ENCODE measurements around the gene PML. TPM values are rescaled to one million over a fixed set of nuclear protein-coding genes. Genes with fewer than 3 reads are reported as not detected.

The PML gene
- total and polyA plus RNA-seq, 4 donors: 8.2 to 15.2 (median 10.8) TPM

DNA sequence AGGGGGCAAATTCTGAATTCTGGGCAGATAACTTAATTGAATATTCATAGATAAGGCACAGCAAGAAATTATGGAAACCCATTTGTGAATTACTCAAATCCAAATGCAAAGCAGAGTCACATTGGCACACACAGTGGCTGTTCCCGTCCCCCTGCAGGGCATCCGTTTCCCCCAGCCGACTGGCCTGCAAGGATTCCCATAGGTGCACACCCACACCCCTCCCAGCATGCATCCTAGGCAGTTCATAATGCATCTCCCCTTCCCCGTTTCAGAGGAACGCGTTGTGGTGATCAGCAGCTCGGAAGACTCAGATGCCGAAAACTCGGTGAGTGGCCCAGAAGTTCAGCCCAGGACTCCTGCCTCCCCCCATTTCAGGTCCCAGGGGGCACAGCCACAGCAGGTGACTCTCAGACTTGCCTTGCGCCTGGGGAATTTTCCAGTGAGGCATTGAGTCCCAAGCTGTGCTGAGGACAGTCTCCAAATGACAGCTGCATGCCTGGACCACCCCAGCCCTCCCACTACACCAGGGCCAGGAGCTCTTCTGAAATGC is 39.8 kb downstream of the PML start:
- no peaks in the 10 kb centered on the region for H3K4me1 ChIP-seq (ENCODE audit: control insufficient read depth in 4 of 4, insufficient read depth in 4 of 4, low read length in 3 of 4)
- no peak overlapping the region for H3K27ac ChIP-seq (ENCODE audit: low read depth in 1 of 2, low read length in 2 of 2)
- H3K9me3 ChIP-seq (ENCODE audit: control insufficient read depth in 4 of 4, low read length in 3 of 4): no peaks in the 10 kb centered on the region
- no peak overlapping the region for H3K9ac ChIP-seq (ENCODE audit: low read depth in 1 of 2, low read length in 2 of 2)
- WGBS: 83% methylated on average over 10 of the region's 10 CpGs
- H3K4me3 ChIP-seq (ENCODE audit: low read depth in 1 of 3, low read length in 3 of 3): no peak overlapping the region
- no peak for DNase-seq (ENCODE audit: low spot score)
- H3K27me3 ChIP-seq (ENCODE audit: control insufficient read depth in 4 of 4, insufficient read depth in 4 of 4, low read length in 3 of 4): no peaks in the 10 kb centered on the region
- peaks cover 0 to 41% (median 13%) of the 10 kb centered on the region in 4 donors for H3K36me3 ChIP-seq (ENCODE audit: control insufficient read depth in 4 of 4, insufficient read depth in 3 of 4, low read depth in 1 of 4, low read length in 3 of 4)
- TF ChIP-seq SP1 (IDR thresholded peaks at IDR 0.05): no peak
- TF ChIP-seq RAD21 (IDR thresholded peaks at IDR 0.05): no peak
- TF ChIP-seq FOXA2 (IDR thresholded peaks at IDR 0.05): no peak
- TF ChIP-seq HNF4G (IDR thresholded peaks at IDR 0.05): no peak
- TF ChIP-seq, protein P1, sequence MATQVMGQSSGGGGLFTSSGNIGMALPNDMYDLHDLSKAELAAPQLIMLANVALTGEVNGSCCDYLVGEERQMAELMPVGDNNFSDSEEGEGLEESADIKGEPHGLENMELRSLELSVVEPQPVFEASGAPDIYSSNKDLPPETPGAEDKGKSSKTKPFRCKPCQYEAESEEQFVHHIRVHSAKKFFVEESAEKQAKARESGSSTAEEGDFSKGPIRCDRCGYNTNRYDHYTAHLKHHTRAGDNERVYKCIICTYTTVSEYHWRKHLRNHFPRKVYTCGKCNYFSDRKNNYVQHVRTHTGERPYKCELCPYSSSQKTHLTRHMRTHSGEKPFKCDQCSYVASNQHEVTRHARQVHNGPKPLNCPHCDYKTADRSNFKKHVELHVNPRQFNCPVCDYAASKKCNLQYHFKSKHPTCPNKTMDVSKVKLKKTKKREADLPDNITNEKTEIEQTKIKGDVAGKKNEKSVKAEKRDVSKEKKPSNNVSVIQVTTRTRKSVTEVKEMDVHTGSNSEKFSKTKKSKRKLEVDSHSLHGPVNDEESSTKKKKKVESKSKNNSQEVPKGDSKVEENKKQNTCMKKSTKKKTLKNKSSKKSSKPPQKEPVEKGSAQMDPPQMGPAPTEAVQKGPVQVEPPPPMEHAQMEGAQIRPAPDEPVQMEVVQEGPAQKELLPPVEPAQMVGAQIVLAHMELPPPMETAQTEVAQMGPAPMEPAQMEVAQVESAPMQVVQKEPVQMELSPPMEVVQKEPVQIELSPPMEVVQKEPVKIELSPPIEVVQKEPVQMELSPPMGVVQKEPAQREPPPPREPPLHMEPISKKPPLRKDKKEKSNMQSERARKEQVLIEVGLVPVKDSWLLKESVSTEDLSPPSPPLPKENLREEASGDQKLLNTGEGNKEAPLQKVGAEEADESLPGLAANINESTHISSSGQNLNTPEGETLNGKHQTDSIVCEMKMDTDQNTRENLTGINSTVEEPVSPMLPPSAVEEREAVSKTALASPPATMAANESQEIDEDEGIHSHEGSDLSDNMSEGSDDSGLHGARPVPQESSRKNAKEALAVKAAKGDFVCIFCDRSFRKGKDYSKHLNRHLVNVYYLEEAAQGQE (IDR thresholded peaks at IDR 0.05): no peak
- TF ChIP-seq GABPA (IDR thresholded peaks at IDR 0.05 in 1 of 2, conservative IDR thresholded peaks at IDR 0.05 in 1 of 2): no peak
- TF ChIP-seq YY1 (IDR thresholded peaks at IDR 0.05): no peak
- TF ChIP-seq, protein P2, sequence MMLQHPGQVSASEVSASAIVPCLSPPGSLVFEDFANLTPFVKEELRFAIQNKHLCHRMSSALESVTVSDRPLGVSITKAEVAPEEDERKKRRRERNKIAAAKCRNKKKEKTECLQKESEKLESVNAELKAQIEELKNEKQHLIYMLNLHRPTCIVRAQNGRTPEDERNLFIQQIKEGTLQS (IDR thresholded peaks at IDR 0.05): no peak
- no peak for TF ChIP-seq FOXA1 (IDR thresholded peaks at IDR 0.05)
- TF ChIP-seq, protein P3, sequence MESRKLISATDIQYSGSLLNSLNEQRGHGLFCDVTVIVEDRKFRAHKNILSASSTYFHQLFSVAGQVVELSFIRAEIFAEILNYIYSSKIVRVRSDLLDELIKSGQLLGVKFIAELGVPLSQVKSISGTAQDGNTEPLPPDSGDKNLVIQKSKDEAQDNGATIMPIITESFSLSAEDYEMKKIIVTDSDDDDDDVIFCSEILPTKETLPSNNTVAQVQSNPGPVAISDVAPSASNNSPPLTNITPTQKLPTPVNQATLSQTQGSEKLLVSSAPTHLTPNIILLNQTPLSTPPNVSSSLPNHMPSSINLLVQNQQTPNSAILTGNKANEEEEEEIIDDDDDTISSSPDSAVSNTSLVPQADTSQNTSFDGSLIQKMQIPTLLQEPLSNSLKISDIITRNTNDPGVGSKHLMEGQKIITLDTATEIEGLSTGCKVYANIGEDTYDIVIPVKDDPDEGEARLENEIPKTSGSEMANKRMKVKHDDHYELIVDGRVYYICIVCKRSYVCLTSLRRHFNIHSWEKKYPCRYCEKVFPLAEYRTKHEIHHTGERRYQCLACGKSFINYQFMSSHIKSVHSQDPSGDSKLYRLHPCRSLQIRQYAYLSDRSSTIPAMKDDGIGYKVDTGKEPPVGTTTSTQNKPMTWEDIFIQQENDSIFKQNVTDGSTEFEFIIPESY (IDR thresholded peaks at IDR 0.05): no peak
- no peak for TF ChIP-seq EGR1 (IDR thresholded peaks at IDR 0.05; ENCODE audit: low read depth in 2 of 2)
- TF ChIP-seq, protein P4, sequence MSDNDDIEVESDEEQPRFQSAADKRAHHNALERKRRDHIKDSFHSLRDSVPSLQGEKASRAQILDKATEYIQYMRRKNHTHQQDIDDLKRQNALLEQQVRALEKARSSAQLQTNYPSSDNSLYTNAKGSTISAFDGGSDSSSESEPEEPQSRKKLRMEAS (IDR thresholded peaks at IDR 0.05): no peak
- no peak for TF ChIP-seq HNF4A (conservative IDR thresholded peaks at IDR 0.05)
- TF ChIP-seq JUND (IDR thresholded peaks at IDR 0.05): no peak

DNA sequence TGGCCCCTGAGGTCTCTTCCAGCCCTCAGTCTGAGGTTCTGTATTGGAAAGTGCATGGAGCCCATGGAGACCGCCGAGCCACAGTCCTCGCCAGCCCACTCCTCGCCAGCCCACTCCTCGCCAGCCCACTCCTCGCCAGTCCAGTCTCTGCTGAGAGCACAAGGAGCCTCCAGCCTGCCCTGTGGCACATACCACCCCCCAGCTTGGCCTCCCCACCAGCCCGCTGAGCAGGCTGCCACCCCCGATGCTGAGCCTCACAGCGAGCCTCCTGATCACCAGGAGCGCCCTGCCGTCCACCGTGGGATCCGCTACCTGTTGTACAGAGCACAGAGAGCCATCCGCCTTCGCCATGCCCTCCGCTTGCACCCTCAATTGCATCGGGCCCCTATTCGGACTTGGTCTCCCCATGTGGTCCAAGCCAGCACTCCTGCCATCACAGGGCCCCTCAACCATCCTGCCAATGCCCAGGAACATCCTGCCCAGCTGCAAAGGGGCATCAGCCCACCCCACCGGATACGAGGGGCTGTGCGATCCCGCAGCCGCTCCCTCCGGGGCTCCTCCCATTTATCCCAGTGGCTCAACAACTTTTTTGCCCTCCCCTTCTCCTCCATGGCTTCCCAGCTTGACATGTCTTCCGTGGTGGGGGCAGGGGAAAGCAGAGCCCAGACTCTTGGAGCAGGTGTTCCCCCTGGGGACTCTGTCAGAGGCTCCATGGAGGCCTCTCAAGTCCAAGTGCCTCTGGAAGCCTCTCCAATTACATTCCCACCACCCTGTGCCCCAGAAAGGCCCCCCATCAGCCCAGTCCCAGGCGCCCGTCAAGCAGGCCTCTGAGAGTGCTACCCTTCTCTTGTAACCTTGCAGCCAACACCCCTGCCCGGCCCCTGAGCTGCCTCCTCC is 40.9 kb downstream of the PML start:
- TF ChIP-seq, protein P1 (IDR thresholded peaks at IDR 0.05): no peak
- TF ChIP-seq GABPA (IDR thresholded peaks at IDR 0.05 in 1 of 2, conservative IDR thresholded peaks at IDR 0.05 in 1 of 2) (no peak), YY1 (IDR thresholded peaks at IDR 0.05) (no peak), RAD21 (IDR thresholded peaks at IDR 0.05) (no peak), FOXA2 (IDR thresholded peaks at IDR 0.05) (no peak), EGR1 (IDR thresholded peaks at IDR 0.05; ENCODE audit: low read depth in 2 of 2) (no peak), SP1 (IDR thresholded peaks at IDR 0.05) (no peak), RXRA (IDR thresholded peaks at IDR 0.05) (no peak), HNF4A (conservative IDR thresholded peaks at IDR 0.05) (no peak), JUND (IDR thresholded peaks at IDR 0.05) (no peak), TAF1 (conservative IDR thresholded peaks at IDR 0.05) (no peak)
- TF ChIP-seq, protein P3 (IDR thresholded peaks at IDR 0.05): no peak
- TF ChIP-seq, protein P4 (IDR thresholded peaks at IDR 0.05): no peak
- TF ChIP-seq, protein P2 (IDR thresholded peaks at IDR 0.05): no peak
- no peak overlapping the region for H3K27ac ChIP-seq (ENCODE audit: low read depth in 1 of 2, low read length in 2 of 2)
- no peak overlapping the region for H3K4me3 ChIP-seq (ENCODE audit: low read depth in 1 of 3, low read length in 3 of 3)
- WGBS: 95% methylated on average over 28 of the region's 28 CpGs
- H3K4me1 ChIP-seq (ENCODE audit: control insufficient read depth in 4 of 4, insufficient read depth in 4 of 4, low read length in 3 of 4): no peaks in the 10 kb centered on the region
- no peak overlapping the region for H3K9ac ChIP-seq (ENCODE audit: low read depth in 1 of 2, low read length in 2 of 2)
- no peak for DNase-seq (ENCODE audit: low spot score)
- no peaks in the 10 kb centered on the region for H3K27me3 ChIP-seq (ENCODE audit: control insufficient read depth in 4 of 4, insufficient read depth in 4 of 4, low read length in 3 of 4)
- H3K36me3 ChIP-seq (ENCODE audit: control insufficient read depth in 4 of 4, insufficient read depth in 3 of 4, low read depth in 1 of 4, low read length in 3 of 4): peaks cover 0 to 38% (median 13%) of the 10 kb centered on the region in 4 donors
- H3K9me3 ChIP-seq (ENCODE audit: control insufficient read depth in 4 of 4, low read length in 3 of 4): no peaks in the 10 kb centered on the region

Data from liver (tissue), 9 donors.